KBM-7 (cell line): ENCODE measurements around the gene TMEM184C.

Source experiments
- DNase-seq: peaks from one replicate; pipeline ENCODE4 v3.0.0-alpha.2; 2015
- in situ Hi-C: fragments of 300-500 bp; cut with MboI; formaldehyde crosslinking; loops from 2 replicates; pipeline ENCODE4 v1.14.3; 2020; ENCODE audit warnings: low sequenced_read_pairs, low pct_unique_long_range_greater_than_20kb, mixed read lengths

Gene TMEM184C

DNA sequence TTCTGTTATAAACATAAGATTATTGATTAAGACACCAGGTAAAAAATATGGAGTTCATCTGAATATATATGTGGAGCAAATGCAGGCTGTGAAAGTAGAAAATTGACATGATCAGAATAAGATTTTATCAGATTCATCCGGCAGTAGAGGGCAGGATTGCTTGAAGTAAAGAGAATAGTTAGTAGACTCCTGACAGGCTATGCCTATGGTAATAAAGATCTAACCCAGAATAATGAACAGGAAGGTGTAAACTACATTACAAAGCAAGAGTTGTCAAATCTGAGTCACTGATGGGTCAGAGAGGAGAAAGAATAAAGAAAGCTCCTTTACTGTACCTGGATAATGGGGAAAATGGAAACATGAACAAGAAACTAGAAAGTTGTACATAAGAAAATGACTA, 20.8 kb upstream of the TMEM184C start:
- no peak for DNase-seq
- in situ Hi-C loops: loop anchor here (25.0 kb wide), 1 partner anchor 434 kb away; no protein-coding TSS in a partner anchor

DNA sequence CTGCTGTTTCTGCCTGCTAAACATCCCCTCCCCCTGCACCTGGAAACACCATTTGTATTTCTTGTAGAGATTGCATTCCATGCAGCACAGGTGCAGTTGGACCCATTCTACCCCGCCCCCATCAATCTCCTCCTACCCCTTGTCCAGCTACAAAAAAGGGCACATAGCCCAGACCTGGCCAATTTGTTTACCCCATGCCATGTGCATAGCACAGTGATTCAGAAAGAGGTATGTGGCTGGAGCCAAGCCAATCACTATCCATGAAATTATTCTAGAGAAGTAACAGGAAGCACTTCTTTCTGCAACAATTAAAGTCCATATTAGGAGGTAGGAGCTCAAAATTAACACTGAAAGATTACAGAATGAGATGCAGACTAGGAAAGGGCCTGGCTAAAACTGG, 20.2 kb upstream of the TMEM184C start:
- in situ Hi-C loops: loop anchor here (25.0 kb wide), 1 partner anchor 435 kb away; no protein-coding TSS in a partner anchor
- DNase-seq: no peak

DNA sequence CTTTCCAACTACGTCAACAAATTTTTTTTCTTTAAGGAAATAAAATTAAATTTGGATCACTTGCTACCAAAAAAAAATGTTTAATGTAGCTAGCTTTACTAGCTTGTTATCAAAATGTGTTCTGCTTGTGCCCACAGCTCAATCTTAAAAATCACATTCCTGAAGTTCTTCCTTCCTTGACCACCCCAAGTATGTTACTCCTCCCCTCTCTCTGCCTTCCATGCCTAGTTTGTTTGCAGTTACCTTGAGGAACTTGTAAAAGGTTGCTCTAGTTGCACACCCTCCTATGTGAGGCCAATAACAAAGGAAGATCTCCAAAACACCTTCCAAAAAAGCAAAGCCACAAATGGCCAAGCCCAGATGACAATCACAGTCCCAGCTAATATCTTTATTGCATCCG, 19.6 kb upstream of the TMEM184C start:
- in situ Hi-C loops: loop anchor here (25.0 kb wide), 1 partner anchor 435 kb away; no protein-coding TSS in a partner anchor
- no peak for DNase-seq

DNA sequence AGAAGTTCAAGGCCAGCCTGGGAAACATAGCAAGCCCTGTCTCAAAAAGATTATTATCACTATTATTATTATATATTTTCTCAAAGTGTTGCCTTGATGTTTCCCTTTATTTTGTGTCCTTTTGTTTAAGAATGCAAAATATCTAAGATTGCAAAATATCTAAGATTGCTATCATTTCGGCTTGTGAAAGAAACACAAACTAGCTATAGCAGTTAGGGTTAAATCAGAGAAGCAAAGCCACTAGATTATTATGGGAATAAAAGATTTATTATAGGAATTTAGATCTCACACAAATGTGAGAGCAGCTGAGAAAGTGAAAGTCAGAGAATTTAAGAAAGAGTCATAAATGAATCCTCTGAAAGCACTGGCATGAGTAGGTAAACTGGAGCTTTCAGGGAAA, 18.0 kb upstream of the TMEM184C start:
- in situ Hi-C loops: loop anchor here (25.0 kb wide), 1 partner anchor 437 kb away; no protein-coding TSS in a partner anchor
- no peak for DNase-seq

DNA sequence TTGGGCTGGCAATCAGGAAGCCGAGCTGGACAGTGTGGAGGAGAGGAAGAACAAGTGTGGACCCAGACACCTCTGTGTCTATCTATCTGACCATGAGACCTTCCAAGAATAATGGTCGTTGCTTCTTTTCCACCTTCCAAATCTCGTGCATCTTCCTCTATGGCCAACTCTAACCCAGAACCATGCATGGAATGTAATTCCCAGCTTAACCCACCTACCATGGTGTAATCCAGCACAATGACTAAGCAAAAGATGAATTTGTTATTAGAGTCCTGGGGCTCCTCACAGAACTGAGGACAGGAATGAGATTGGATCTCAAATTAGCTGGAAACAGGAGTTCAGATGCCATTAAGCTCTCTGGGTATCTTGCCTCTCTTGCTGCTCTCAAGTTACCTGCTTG, 17.4 kb upstream of the TMEM184C start:
- in situ Hi-C loops: loop anchor here (25.0 kb wide), 2 partner anchors 263 to 437 kb away; no protein-coding TSS in a partner anchor
- DNase-seq: no peak

GRCh38 chr4:147605499-147605898, 11.7 kb upstream of the TMEM184C start:
- in situ Hi-C loops: loop anchor here (25.0 kb wide), 1 partner anchor 257 kb away; no protein-coding TSS in a partner anchor
- DNase-seq: no peak

- no peak for DNase-seq
- in situ Hi-C loops: loop anchor here (25.0 kb wide), 1 partner anchor 255 kb away; no protein-coding TSS in a partner anchor
Measured at GRCh38 chr4:147607471-147607870, 9.7 kb upstream of the TMEM184C start.

DNA sequence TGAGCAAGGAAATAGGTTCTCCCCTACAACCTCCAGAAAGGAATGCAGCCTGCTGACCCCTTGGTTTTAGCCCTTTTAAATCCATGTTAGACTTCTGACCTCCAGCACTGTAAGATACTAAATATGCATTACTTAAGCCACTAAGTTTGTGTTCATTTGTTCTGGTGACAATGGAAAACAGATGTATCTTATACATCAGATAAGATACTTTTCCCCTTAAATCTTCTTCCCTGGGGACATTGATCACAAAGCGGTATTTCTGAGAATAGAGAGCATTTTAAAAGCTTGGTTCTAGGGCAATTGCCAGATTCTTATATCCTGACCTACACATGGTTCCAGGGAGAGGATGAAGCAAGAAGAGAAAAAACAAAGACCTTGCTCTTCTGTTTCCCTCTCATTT, 6.5 kb upstream of the TMEM184C start:
- in situ Hi-C loops: loop anchor here (25.0 kb wide), 1 partner anchor 252 kb away; no protein-coding TSS in a partner anchor

GRCh38 chr4:147616849-147617172, 386 bp upstream of the TMEM184C start:
- in situ Hi-C loops: loop anchor here (25.0 kb wide), 1 partner anchor 245 kb away; no protein-coding TSS in a partner anchor
- DNase-seq: no peak

More for the DNA sequence above, 6.5 kb upstream of the TMEM184C start:
- no peak for DNase-seq

DNA sequence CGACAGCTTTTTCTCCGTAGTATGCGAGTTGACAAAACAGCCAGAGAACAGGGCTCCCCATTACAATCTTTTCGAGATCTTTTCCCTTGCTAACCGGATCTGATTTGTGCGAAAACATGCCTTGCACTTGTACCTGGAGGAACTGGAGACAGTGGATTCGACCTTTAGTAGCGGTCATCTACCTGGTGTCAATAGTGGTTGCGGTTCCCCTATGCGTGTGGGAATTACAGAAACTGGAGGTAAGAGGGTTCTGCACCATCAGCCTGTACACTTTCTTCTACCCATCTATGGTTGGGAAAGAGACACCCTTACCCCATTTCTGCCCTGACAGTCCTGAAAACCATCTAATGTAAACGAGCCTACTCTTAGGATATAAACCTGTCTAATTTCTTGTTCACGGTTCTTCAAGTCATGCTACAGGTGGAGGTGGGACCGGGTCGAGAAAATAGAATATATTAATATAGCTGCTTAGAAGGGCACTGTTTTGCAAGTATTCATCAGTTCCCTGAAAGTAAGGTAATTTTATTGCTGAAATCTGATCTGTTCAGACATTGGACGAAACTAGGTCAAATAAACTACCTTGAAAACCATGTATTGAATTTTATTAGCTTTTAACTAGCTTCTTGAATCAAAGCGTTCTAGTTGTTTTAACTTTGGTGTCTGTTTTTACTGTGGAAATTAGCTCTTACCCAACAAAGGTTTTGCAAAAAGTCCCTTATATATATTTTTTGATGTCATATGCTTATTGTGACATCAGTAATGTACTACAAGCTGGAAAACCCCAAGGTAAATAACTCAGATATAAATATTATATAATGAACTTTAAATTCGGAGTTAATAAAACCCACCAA, 869 bp downstream of the TMEM184C start:
- no peak for DNase-seq
- in situ Hi-C loops: loop anchor here (25.0 kb wide), 1 partner anchor 244 kb away; no protein-coding TSS in a partner anchor

- peak; percentile 31 for DNase-seq
- in situ Hi-C loops: loop anchor here (25.0 kb wide), 1 partner anchor 242 kb away; no protein-coding TSS in a partner anchor
Measured at GRCh38 chr4:147620315-147620714, 3.1 kb downstream of the TMEM184C start.

DNA sequence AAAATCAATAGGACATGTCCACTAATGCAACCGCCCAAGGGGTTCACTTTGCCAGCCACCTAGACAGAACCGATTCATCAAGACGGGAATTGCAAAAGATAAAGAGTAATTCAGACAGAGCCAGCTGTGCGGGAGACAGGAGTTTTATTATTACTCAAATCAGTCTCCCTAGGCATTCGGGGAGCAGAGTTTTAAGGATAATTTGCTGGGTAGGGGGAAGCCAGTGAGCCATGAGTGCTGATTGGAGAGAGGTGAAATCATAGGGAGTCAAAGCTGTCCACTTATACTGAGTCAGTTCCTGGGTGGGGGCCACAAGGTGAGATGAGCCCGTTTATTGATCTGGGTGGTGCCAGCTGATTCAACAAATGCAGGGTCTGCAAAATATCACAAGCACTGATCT, 8.5 kb downstream of the TMEM184C start:
- no peak for DNase-seq
- in situ Hi-C loops: no loop called here

- in situ Hi-C loops: no loop called here
- DNase-seq: no peak
Measured at GRCh38 chr4:147626903-147627302, 9.7 kb downstream of the TMEM184C start.

DNA sequence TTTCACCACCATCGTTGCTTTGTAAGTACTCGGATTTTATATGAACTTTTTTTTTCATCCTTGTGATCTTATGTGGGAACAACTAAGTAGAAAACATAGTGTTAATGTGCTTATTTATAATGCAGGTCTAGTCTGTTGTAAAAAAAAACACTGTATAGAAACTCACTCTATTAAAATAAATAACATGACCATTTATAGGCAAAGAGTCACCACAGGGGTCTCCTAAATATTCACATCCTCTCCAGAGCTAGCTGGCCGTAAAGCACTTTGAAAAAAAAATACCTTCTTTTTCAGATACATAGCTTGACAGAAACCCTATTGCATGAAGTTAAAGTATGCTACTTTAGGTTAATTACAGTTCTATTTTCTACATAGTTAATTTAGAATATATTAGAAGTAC, 11.2 kb downstream of the TMEM184C start:
- in situ Hi-C loops: no loop called here
- DNase-seq: no peak

- DNase-seq: no peak
- in situ Hi-C loops: no loop called here
Measured at GRCh38 chr4:147629783-147630730, 12.9 kb downstream of the TMEM184C start.

DNA sequence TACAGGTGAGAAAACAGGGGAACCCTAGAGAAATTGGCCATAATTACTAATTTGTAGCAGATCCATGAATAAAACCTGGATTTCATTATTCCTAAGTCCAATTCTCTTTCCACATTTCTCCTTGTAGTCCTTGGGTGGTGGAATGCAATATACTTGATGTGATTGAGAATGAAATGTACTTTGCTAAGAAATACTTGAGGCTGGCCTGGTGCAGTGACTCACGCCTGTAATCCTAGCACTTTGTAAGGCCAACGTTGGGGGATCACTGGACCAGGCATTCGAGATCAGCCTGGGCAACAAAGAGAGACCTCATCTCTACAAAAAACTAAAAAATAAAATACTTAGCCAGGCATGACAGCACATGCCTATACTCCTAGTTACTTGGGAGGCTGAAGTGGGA, 15.9 kb downstream of the TMEM184C start:
- in situ Hi-C loops: no loop called here
- DNase-seq: no peak

DNA sequence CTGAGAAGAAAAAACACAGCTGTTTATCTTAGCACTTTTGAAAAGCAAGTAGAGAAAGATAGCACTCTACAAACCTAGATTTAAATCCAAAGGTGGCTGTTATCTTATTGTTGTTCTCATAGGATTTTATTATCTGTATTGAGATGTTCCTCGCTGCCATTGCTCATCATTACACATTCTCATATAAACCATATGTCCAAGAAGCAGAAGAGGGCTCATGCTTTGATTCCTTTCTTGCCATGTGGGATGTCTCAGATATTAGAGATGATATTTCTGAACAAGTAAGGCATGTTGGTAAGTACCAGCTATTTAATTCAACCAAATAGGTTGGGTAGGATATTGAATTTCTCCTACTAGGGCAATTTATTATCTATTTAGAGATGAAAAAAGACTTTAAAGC, 16.4 kb downstream of the TMEM184C start:
- DNase-seq: no peak
- in situ Hi-C loops: no loop called here

GRCh38 chr4:147635348-147635747, 18.2 kb downstream of the TMEM184C start:
- in situ Hi-C loops: no loop called here
- DNase-seq: no peak

- in situ Hi-C loops: no loop called here
- DNase-seq: no peak
Measured at GRCh38 chr4:147638365-147638764, 21.2 kb downstream of the TMEM184C start.
